Body of pancreas (tissue), 4 donors: ENCODE data around the gene FCHSD2. TPM values are rescaled to one million over a fixed set of nuclear protein-coding genes. Genes with fewer than 3 reads are reported as not detected.

Source experiments
- ATAC-seq: fragments of 150-250 bp; one replicate; pipeline ENCODE4 v1.9.1; 2016
- DNase-seq, 4 donors: peaks; one replicate each; pipeline ENCODE4 v3.0.0-alpha.2; 2019
- H3K27ac ChIP-seq, 4 donors: fragments of 200-600 bp; sonication (generic); 1 replicate in 3 of 4; 2 replicates in 1 of 4; pipeline versions ENCODE4 v1.5.1 to v1.6.1; 2016 to 2019; ENCODE audit warnings: mild to moderate bottlenecking in 1 of 4, mixed read lengths in 1 of 4, moderate library complexity in 1 of 4
- H3K27me3 ChIP-seq, 2 donors: fragments of 200-600 bp; sonication (generic); one replicate each; pipeline ENCODE4 v1.6.0; 2016; ENCODE audit warnings: mild to moderate bottlenecking in 1 of 2
- H3K36me3 ChIP-seq, 2 donors: fragments of 200-600 bp; sonication (generic); replicated peaks in 1 of 2; 2 replicates each; pipeline ENCODE4 v1.5.1; 2016; ENCODE audit warnings: low read depth in 2 of 2; ENCODE audit not compliant: insufficient read depth in 1 of 2
- H3K4me1 ChIP-seq: fragments of 200-600 bp; sonication (generic); one replicate; pipeline ENCODE4 v1.6.0; 2016
- H3K4me3 ChIP-seq, 2 donors: fragments of 200-600 bp; sonication (generic); 1 replicate in 1 of 2; 2 replicates in 1 of 2; pipeline ENCODE4 v1.5.1; 2016 to 2019
- H3K9me3 ChIP-seq, 3 donors: fragments of 200-600 bp; sonication (generic); 1 replicate in 2 of 3; 2 replicates in 1 of 3; pipeline ENCODE4 v1.5.1; 2016
- POLR2A ChIP-seq, 3 donors: fragments of 450-650 bp; IDR thresholded peaks; one replicate each; pipeline ENCODE4 v1.6.1; 2016; ENCODE audit warnings: antibody characterized with exemption in 3 of 3, mild to moderate bottlenecking in 2 of 3
- WGBS, 2 donors: methylation state at CpG; one replicate each; pipeline ENCODE4 v1.1.5; 2017; 5-methylcytosine and 5-hydroxymethylcytosine counted together
- intact Hi-C: fragments of 100-400 bp; cut with DNase I; formaldehyde crosslinking; loops from one replicate; pipeline ENCODE4 v1.15.1; 2023
- total RNA-seq, 2 donors: library from RNA; depleted of rRNA; stranded (reverse); fragments of >200 nt; gene quantifications; one replicate each; pipeline ENCODE4 v1.1.0, GENCODE V29; 2016
- TF ChIP-seq, protein P1 (sequence below), 7 experiments: fragments of 450-650 bp in 4 of 7; fragments of 200-600 bp in 3 of 7; sonication (generic) in 3 of 7; IDR thresholded peaks; one replicate each; pipeline ENCODE4 v1.5.1; 2016 to 2019; ENCODE audit warnings: antibody characterized with exemption in 7 of 7

Gene FCHSD2
- total RNA-seq, 2 donors from 2014 or later = 7.3 to 8.0 TPM

DNA sequence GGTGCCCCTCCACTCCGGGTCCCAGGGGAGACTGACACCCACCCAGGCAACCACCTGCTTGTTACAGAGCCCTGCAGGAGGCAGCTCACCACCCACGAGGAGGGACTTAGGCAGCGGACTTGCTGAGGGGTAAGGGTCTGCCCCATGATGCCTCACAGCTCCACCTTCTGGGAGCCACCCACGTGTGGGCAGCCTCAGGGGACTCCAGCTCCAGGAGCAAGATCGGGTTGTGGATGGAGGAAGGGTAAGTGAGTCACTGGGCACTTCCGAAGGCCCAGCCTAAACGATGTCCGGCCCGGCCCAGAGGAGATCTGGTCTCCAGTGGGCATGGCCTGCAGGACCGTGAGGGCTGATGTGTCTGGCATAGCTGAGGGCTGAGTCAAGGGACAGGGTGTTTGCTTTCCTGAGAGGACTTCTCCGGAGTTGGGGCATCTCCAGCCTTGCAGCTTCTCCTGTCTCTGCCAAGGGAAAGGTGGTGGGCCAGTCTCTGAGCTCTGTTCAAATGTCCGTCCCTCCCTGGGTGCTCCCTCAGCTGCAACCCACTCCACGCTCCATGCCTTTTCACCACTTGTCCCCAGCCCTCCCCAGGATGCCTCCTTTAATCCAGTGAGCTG is 43.7 kb upstream of the FCHSD2 start:
- 61 to 67% methylated on average over 10 to 12 of the region's 13 CpGs for WGBS, 2 donors
- no peaks in the 10 kb centered on the region for H3K9me3 ChIP-seq
- intact Hi-C loops = loop anchor here (5.0 kb wide), 1 partner anchor 57 kb away; no protein-coding TSS in a partner anchor
- DNase-seq = no peak
- no peaks in the 10 kb centered on the region for H3K27me3 ChIP-seq
- no peak for ATAC-seq
- H3K27ac ChIP-seq = no peak overlapping the region
- H3K4me1 ChIP-seq = peaks cover 11% of the 10 kb centered on the region
- H3K36me3 ChIP-seq = no peaks in the 10 kb centered on the region
- H3K4me3 ChIP-seq = no peak overlapping the region
- TF ChIP-seq, protein P1, sequence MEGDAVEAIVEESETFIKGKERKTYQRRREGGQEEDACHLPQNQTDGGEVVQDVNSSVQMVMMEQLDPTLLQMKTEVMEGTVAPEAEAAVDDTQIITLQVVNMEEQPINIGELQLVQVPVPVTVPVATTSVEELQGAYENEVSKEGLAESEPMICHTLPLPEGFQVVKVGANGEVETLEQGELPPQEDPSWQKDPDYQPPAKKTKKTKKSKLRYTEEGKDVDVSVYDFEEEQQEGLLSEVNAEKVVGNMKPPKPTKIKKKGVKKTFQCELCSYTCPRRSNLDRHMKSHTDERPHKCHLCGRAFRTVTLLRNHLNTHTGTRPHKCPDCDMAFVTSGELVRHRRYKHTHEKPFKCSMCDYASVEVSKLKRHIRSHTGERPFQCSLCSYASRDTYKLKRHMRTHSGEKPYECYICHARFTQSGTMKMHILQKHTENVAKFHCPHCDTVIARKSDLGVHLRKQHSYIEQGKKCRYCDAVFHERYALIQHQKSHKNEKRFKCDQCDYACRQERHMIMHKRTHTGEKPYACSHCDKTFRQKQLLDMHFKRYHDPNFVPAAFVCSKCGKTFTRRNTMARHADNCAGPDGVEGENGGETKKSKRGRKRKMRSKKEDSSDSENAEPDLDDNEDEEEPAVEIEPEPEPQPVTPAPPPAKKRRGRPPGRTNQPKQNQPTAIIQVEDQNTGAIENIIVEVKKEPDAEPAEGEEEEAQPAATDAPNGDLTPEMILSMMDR (IDR thresholded peaks at IDR 0.05) = no peak
- no peak for TF ChIP-seq POLR2A (IDR thresholded peaks at IDR 0.05)

GRCh38 chr11:73184953-73185671 is 43.0 kb upstream of the FCHSD2 start:
- peak; percentile 79 for ATAC-seq
- intact Hi-C loops = loop anchor here (5.0 kb wide), 1 partner anchor 57 kb away; no protein-coding TSS in a partner anchor
- no peaks in the 10 kb centered on the region for H3K36me3 ChIP-seq
- no peaks in the 10 kb centered on the region for H3K27me3 ChIP-seq
- WGBS, 2 donors = 18 to 21% methylated on average over 17 to 18 of the region's 18 CpGs
- TF ChIP-seq POLR2A (IDR thresholded peaks at IDR 0.05) = no peak
- TF ChIP-seq, protein P1 (IDR thresholded peaks at IDR 0.05) = peak; percentile 55 to 92 (median 83)
- H3K9me3 ChIP-seq = no peaks in the 10 kb centered on the region
- peaks cover 11% of the 10 kb centered on the region for H3K4me1 ChIP-seq
- peak; percentile 69 to 73 (median 72) for DNase-seq
- H3K27ac ChIP-seq = peak overlapping the region in 2 of 4 donors; percentile 56 to 58
- no peak overlapping the region for H3K4me3 ChIP-seq

DNA sequence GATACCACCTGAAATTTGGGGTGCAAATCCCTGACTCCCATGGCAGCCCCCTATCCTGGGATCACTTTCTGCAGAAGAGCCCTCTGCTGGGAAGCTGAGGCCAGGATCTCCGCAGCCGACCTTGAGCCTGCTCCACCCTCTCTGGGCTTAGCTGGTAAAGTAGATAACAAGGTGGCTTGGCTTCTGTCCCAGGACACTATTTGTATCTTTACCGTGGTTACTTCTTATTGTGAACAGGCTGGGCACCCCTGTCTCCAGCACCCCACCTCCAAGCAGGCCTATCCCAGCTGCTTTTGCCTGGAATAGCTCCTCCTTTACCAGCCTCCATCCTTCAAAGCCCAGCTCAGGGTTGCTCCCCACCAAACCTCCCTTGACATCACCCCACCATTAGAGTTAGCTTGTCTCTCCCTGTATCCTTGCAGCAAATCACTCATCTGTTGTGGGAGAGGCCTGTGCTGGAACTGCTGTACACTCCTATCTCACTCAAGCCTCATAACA is 40.8 kb upstream of the FCHSD2 start:
- intact Hi-C loops = no loop called here
- Histone ChIP-seq H3K4me1 (peaks cover 15% of the 10 kb centered on the region), H3K9me3 (no peaks in the 10 kb centered on the region), H3K27ac (no peak overlapping the region), H3K4me3 (no peak overlapping the region), H3K27me3 (no peaks in the 10 kb centered on the region), H3K36me3 (no peaks in the 10 kb centered on the region)
- ATAC-seq (peak; percentile 80), DNase-seq (peak; percentile 53 to 75 (median 68))
- TF ChIP-seq, protein P1 (IDR thresholded peaks at IDR 0.05) = peak in 2 of 7 experiments; percentile 8
- TF ChIP-seq POLR2A (IDR thresholded peaks at IDR 0.05) = no peak
- 12 to 43% methylated on average over 3 of the region's 3 CpGs for whole genome bisulfite sequencing, 2 donors

DNA sequence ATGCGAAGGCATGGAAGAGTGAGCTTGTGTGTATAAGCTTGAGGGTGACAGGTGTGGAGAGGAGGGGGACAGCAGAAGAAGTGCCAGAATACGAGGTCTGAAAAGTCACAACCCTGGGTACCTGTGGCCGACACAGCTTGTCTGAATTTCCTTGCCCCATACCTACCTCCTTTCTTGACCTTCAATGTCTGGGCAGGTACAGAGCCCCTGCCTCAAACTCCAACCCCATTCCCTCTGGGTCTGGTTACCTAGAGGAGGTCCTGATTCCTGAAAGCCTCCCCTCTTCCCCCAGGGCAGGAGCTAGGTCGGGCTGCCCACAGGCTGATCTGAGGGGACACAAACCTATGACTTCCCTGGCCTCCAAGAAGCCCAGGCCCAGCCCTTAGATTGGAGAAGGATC is 36.6 kb upstream of the FCHSD2 start:
- intact Hi-C loops = loop anchor here (5.0 to 10.0 kb wide), 2 partner anchors 254 to 346 kb away; no protein-coding TSS in a partner anchor
- no peak overlapping the region for H3K27ac ChIP-seq
- 65 to 70% methylated on average over 4 of the region's 4 CpGs for WGBS, 2 donors
- H3K9me3 ChIP-seq = no peaks in the 10 kb centered on the region
- peaks cover 53% of the 10 kb centered on the region for H3K4me1 ChIP-seq
- no peaks in the 10 kb centered on the region for H3K27me3 ChIP-seq
- H3K4me3 ChIP-seq = no peak overlapping the region
- ATAC-seq = no peak
- TF ChIP-seq, protein P1 (IDR thresholded peaks at IDR 0.05) = no peak
- TF ChIP-seq POLR2A (IDR thresholded peaks at IDR 0.05) = no peak
- no peak for DNase-seq
- H3K36me3 ChIP-seq = no peaks in the 10 kb centered on the region
